GM12892 (cell line): ENCODE results near the gene KLF1.
A peak's percentile ranks its signal among the peaks of the same experiment; 100 is the strongest.
"Not testable (repeated sequence)": the region's sequence is repeated elsewhere in the genome, so short reads cannot be mapped to it uniquely, and the experiment has no call there.

Source experiments
- DNase-seq: peaks from one replicate; pipeline ENCODE4 v3.0.0; 2011; ENCODE audit not compliant: insufficient read length
- FAIRE-seq: peaks from 2 replicates; lab custom pipeline; 2011; peaks lifted over from hg19 to GRCh38; lab: Jason Lieb, UNC
- POLR2A ChIP-seq: IDR thresholded peaks from 2 replicates; pipeline ENCODE4 v1.6.1; 2011; ENCODE audit warnings: low read depth, low read length, control low read depth
- POLR2AphosphoS5 ChIP-seq: IDR thresholded peaks from 2 replicates; pipeline ENCODE4 v1.6.1; 2011; ENCODE audit warnings: low read depth, low read length, control low read depth
- TAF1 ChIP-seq: IDR thresholded peaks from 2 replicates; pipeline ENCODE4 v1.6.1; 2011; ENCODE audit warnings: low read depth, mild to moderate bottlenecking, control low read depth, low read length, borderline replicate concordance

Gene KLF1

DNA sequence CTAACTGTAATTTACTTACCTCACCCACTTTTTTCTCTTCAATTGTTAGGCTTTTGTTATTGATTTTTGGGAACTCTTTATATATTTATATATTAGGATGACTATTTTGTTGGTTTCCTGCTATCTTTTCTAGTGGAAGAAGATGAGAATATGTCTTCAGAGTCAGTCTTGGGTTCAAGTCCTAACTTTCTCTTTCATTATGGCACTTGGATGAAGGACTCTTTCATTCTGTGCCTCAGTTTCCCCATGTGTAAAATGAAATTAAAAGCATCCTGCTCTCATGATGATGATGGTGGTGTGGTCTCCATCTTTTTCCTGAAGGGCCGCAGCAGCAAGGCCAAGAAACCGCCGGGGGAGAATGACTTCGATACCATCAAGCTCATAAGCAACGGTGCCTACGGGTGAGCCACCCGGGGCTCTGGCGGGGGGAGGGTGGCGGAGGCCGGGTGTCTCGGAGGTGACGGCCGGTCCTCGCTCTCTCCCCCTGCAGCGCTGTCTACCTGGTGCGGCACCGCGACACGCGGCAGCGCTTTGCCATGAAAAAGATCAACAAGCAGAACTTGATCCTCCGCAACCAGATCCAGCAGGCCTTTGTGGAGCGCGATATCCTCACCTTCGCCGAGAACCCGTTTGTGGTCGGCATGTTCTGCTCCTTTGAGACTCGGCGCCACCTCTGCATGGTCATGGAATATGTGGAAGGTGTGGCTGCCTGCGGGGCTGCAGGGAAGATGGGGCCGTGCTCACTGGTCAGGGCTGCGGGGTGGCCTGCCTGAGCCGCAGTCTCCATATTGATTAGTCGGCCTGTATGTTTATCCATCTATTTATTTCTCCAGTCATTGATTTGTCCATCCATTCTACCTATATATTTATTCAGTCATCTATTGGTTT lies 28.7 kb downstream of the KLF1 start:
- DNase-seq = no peak
- TF ChIP-seq POLR2AphosphoS5 (no peak), POLR2A (no peak), TAF1 (no peak)
- no peak for FAIRE-seq

DNA sequence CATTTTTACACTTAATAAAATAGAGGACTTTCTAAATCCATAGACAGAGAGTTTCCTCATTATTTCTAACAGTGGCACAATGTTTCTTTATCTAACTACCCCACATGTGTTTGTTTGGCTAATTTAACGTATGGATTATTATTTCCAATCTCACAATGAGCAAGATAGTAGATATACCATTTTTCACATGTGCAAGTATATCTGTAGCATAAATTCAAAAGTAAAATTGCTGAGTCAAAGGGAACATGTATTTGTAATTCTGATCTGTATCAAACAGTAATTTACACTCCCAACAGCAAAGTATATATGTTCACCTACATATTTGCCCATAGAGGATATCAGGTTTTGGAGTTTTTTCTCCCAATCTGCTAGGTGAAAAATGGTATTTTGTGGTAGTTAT lies 30.3 kb downstream of the KLF1 start:
- FAIRE-seq (no peak), DNase-seq (no peak)
- no peak for TF ChIP-seq POLR2AphosphoS5
- TF ChIP-seq TAF1 = no peak
- no peak for TF ChIP-seq POLR2A

DNA sequence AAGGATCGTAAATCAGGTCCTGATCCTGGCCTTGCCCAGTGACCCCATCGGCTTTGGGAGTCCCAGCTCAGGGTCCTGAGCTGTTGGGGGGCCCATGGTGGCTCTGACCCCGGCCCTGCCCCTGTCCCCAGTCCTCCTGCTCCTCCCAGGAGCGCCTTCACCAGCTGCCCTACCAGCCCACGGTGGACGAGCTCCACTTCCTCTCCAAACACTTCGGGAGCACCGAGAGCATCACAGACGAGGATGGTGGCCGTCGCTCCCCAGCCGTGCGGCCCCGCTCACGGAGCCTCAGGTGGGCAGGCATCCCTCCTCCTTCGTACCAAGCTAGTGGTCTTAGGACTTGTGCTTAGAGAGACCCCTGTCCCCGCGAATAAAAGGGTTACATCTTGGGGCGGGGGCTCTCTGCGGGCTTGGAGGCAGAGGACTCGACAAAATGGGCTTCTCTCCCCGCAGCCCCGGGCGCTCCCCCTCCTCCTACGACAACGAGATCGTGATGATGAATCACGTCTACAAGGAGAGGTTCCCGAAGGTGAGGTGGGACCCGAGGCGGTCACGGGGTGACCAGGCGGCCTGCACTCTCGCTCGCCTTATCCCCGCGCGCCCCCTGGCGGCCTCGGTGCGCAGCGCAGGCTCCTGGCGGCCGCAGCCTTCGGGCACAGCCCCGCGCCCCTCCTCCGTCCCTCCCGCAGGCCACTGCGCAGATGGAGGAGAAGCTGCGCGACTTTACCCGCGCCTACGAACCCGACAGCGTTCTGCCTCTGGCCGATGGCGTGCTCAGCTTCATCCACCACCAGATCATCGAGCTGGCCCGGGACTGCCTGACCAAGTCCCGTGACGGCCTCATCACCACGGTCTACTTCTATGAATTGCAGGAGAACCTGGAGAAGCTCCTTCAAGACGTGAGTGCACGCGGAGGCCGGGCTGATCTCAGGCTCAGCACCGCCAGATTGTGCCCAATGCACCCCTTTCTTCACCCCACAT lies 39.6 kb downstream of the KLF1 start:
- peak; percentile 86 for FAIRE-seq
- TF ChIP-seq POLR2A (no peak), POLR2AphosphoS5 (no peak), TAF1 (no peak)
- peak; percentile 93 for DNase-seq

DNA sequence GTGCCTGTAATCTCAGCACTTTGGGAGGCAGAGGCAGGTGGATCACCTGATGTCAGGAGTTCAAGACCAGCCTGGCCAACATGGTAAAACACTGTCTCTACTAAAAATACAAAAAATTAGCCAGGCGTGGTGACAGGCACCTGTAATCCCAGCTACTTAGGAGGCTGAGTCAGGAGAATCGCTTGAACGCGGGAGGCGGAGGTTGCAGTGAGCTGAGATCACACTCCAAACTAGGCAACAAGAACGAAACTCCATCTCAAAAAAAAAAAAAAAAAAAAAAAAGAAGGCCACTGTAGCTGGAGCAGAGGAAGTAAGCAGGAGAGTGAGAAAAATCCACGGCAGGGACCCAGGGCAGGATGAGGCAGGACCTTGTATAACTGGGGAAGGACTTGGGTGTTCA lies 40.4 kb downstream of the KLF1 start:
- not testable (repeated sequence) for FAIRE-seq, DNase-seq

DNA sequence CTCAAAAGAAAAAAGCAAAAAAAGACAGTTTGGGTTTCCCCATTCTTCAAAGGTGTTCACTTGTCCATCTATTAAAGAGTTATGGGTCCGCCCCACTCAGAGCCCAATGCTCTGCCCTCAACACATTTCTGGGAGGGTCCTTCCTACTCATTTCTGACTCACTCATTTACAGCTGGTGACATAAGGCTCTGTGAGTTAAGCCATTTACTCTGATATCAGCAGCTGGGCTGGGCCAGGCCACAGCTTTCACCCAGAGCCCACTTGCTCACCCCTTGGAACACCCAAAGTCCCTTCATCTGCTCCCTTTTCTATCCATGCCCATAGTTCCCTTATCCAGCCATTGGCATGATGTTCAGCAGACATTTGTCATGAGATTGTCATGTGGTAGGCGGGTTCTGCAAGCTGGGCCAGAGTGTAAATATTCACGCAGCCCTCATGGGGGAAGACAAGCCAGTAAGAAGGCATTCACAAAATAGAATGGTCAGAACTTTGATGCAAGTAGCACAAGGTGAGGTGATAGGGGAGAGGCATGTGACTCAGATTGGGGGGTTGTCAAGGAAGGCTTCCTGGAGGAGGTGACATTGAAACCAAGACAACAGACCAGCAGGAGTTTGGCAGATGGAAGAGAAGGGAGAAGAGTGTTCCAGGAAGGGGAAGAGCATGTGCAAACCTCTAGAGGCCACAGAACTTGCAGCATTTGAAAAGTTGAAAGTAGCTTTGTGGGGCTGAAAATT lies 42.8 kb downstream of the KLF1 start:
- FAIRE-seq (no peak), DNase-seq (no peak)
- TF ChIP-seq POLR2AphosphoS5 = no peak
- TF ChIP-seq TAF1 = no peak
- TF ChIP-seq POLR2A = no peak

DNA sequence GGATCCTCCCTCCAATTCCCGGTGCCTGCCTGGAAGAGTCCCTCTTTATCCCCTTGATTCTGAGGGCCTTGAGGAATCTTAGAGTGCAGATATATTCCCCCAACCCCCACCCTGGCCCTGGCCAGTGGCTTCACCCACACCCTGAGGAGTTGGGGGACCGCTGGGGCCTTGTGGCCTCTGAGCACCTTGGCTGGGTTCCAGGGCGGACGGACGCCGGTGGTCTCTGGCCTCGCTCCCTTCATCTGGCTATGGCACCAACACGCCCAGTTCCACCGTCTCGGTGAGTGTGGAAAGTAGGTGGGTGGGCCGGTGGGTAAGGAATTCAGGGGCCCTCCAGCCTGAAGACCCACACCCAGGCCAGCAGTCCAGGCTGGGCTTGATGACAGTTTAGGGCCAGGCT lies 43.7 kb downstream of the KLF1 start:
- no peak for TF ChIP-seq POLR2AphosphoS5
- no peak for TF ChIP-seq TAF1
- FAIRE-seq (no peak), DNase-seq (no peak)

DNA sequence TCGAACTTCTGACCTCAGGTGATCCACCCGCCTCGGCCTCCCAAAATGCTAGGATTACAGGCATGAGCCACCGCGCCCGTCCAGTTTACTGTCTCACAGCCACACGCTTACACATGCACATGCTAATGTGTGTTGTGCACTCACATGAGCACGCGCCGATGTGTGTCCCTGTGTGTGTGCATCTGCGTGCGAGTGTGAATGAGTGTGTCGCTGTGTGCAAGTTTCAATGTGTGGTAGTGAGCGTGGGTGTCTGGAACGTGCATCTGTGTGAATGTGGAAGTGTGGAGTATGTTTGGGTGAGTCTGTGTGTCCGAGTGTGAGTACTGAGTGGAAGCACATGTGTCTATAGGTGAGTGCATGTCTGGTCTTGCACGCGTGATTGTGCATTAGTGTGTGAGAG lies 44.5 kb downstream of the KLF1 start:
- no peak for FAIRE-seq
- TF ChIP-seq TAF1 (no peak), POLR2A (no peak), POLR2AphosphoS5 (no peak)

DNA sequence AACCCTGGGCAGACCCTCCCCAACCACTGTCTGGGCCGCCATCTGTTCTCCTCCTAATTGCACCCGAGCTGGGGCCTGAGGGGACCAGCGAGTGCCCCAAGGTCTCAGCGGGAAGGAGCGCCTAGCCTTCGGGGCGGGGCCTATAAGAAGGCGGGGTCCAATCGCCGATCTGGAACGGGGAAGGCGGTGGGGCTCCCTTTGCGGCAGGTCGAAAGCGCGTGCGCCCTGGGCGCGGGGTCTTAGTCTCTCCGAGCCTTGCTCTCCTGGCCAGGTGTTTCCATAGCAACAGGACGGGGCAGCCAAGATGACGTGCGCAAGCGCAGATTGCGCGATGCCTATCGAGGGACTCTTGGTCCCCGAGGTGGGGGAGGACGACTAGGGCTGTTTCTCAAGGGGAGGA lies 45.9 kb downstream of the KLF1 start:
- FAIRE-seq = no peak
- no peak for DNase-seq
- TF ChIP-seq POLR2A (no peak), TAF1 (no peak)

More for the DNA sequence above, 44.5 kb downstream of the KLF1 start:
- DNase-seq = no peak

DNA sequence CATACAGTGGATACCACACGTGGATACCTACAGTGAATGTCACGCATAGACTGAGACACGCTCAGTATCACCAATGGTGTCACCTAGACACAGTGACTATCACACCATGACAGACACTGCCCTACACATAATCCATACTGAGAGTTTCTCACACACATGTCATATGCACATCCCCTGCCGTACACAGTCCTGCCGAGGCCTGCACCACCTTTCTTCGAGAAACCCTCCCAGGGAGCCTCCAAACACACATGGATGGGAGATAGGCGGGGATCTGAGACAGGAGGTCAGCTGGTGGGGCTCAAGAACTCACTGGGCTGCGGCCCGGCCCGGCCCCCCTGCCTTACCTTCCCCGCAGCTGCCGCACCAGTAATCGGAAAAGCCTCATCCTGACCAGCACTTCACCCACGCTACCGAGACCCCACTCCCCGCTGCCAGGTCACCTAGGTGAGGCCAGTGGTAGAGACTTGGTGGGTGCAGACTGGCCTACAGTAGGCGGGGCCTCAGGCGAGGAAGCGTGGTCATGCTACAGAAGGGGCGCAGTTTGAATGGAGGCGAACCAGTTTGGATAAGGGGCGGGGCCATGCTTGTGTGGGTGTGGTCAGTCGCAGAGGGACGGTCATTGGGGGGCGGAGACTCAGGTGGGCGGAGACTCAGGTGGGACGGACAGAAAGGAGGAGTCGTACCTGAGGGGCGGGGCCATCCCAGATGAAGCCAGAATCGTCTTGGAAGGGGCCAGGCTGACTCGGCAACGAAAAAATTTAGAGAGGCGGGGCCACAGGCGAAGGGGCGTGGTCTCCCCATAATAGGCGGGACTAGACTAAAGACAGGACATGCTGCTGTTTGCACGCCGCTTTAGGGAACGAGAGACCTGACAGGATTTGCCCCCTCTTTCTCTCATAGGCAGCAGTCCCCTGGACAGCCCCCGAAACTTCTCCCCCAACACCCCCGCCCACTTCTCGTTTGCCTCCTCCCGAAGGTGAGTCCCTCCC lies 46.6 kb downstream of the KLF1 start:
- TF ChIP-seq POLR2A = no peak
- no peak for TF ChIP-seq TAF1
- no peak for TF ChIP-seq POLR2AphosphoS5
- FAIRE-seq = no peak
- DNase-seq = no peak

DNA sequence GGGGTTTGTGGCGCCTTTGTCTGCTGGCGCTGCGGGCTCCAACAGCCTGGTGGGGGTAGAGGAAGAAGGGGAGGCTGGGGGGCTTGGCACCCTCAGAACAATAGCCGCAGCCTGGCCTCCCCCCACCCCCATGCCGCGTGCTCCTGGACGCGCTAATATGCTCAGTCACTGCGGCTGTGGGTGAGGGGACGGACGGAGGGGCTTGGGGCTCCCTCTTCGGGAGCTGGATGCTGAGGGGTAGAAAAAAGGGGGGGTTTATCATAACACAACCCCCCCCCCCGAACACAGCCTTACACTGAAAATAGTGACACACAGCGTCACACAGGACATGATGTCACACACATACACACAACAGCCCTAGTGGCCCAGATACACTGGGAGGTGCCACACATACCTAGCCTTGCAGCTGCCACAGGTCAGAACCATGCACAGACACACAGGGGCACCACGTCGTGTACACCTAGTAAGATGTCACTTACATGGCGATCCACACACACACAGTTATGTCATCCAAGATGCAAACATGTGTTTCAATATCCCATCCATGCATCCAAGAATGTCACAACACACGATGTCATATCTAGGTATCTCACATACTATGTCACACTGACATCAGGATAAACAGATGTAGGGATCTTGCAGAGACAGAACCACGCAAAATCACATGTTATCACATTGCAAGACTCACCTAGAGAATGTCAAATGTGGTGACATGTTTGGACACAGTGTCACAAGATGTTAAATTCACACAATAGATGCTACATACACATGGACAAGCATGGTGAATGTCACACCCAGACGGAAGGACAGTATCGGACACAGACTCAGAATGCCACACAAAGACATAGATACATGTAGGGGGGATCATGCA lies 47.9 kb downstream of the KLF1 start:
- TF ChIP-seq TAF1 (no peak), POLR2A (no peak), POLR2AphosphoS5 (no peak)
- FAIRE-seq = no peak
- no peak for DNase-seq
